H1 (cell line): ENCODE results near the gene POLA1. TPM values are rescaled to one million over a fixed set of nuclear protein-coding genes. Genes with fewer than 3 reads are reported as not detected.

ENCODE experiments used
- BCL11A ChIP-seq, 2 experiments: IDR thresholded peaks; one replicate each; pipeline ENCODE4 v1.6.1; 2011; ENCODE audit warnings: low read depth in 2 of 2, low read length in 2 of 2, mild to moderate bottlenecking in 2 of 2
- EP300 ChIP-seq, 2 experiments: IDR thresholded peaks; 1 replicate in 1 of 2; 2 replicates in 1 of 2; pipeline ENCODE4 v1.6.1; 2011 to 2012; ENCODE audit warnings: low read depth in 2 of 2, low read length in 2 of 2, mild to moderate bottlenecking in 2 of 2, borderline replicate concordance in 1 of 2, inconsistent platforms in 1 of 2, moderate library complexity in 1 of 2
- KDM1A ChIP-seq: fragments of 200-600, 300-600 bp; sonication (generic); IDR thresholded peaks from 2 replicates; pipeline ENCODE4 v1.7.1; 2016; ENCODE audit warnings: mild to moderate bottlenecking, low read length, borderline replicate concordance
- KDM4A ChIP-seq: IDR thresholded peaks from one replicate; pipeline ENCODE4 v1.7.1; 2012; ENCODE audit warnings: low read depth, mild to moderate bottlenecking, moderate library complexity, low read length, inconsistent platforms; ENCODE audit not compliant: severe bottlenecking
- KDM5A ChIP-seq: fragments of 200-600 bp; IDR thresholded peaks from 2 replicates; pipeline ENCODE4 v1.7.1; 2012; ENCODE audit warnings: mild to moderate bottlenecking, low read length, inconsistent platforms, mixed read lengths
- POLR2AphosphoS5 ChIP-seq: IDR thresholded peaks from 2 replicates; pipeline ENCODE4 v1.6.1; 2011; ENCODE audit warnings: low read depth, low read length
- SIX5 ChIP-seq: IDR thresholded peaks from 2 replicates; pipeline ENCODE4 v1.6.1; 2011; ENCODE audit warnings: mild to moderate bottlenecking, low read depth, low read length
- polyA plus RNA-seq, 7 experiments: library from polyadenylated mRNA; depleted of rRNA in 3 of 7; stranded (reverse) in 5 of 7; unstranded in 2 of 7; fragments of >200 nt in 5 of 7; fragments of 200-250 nt in 2 of 7; gene quantifications; 1 replicate in 5 of 7; 2 replicates in 1 of 7; 4 replicates in 1 of 7; pipeline versions ENCODE4 v1.2.1 to v1.2.3, GENCODE V29; 2011 to 2013; ENCODE audit warnings: missing spikeins in 2 of 7, mixed read lengths in 2 of 7
- total RNA-seq: library from RNA; stranded (reverse); fragmentation: NEBNext Ultra II Directional; extraction: Animal tissue kit (Norgen Biotek cat#: 25700); gene quantifications from 2 replicates; pipeline ENCODE4 v1.2.1, GENCODE V29; 2021
- TF ChIP-seq, protein P1 (sequence below): fragments of 300-600 bp; sonication (generic); IDR thresholded peaks from 2 replicates; pipeline ENCODE4 v1.7.1; 2012; ENCODE audit warnings: low read length, moderate library complexity, mild to moderate bottlenecking, inconsistent platforms; ENCODE audit not compliant: insufficient replicate concordance

Gene POLA1
- total and polyA plus RNA-seq, 2 of the 8 experiments (the other 6 are each of a cell fraction or from before 2014, with no cell fraction given) = 5.6 to 34.9 TPM

DNA sequence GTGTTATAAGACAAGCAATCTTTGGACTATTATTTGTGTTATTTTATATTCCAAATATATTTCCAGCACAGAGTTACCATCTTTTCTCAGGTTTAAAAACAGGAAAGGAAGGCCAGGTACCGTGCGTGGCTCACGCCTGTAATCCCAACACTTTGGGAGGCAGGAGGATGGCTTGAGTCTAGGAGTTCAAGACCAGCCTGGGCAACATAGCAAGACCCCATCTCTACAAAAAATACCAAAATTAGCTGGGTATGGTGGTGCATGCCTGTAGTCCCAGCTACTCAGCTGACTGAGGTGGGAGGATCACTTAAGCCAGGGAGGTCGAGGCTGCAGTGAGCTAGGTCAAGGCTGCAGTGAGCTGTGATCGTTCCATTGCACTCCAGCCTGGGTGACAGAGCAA lies 140.0 kb downstream of the POLA1 start (continued):
- TF ChIP-seq, protein P1, sequence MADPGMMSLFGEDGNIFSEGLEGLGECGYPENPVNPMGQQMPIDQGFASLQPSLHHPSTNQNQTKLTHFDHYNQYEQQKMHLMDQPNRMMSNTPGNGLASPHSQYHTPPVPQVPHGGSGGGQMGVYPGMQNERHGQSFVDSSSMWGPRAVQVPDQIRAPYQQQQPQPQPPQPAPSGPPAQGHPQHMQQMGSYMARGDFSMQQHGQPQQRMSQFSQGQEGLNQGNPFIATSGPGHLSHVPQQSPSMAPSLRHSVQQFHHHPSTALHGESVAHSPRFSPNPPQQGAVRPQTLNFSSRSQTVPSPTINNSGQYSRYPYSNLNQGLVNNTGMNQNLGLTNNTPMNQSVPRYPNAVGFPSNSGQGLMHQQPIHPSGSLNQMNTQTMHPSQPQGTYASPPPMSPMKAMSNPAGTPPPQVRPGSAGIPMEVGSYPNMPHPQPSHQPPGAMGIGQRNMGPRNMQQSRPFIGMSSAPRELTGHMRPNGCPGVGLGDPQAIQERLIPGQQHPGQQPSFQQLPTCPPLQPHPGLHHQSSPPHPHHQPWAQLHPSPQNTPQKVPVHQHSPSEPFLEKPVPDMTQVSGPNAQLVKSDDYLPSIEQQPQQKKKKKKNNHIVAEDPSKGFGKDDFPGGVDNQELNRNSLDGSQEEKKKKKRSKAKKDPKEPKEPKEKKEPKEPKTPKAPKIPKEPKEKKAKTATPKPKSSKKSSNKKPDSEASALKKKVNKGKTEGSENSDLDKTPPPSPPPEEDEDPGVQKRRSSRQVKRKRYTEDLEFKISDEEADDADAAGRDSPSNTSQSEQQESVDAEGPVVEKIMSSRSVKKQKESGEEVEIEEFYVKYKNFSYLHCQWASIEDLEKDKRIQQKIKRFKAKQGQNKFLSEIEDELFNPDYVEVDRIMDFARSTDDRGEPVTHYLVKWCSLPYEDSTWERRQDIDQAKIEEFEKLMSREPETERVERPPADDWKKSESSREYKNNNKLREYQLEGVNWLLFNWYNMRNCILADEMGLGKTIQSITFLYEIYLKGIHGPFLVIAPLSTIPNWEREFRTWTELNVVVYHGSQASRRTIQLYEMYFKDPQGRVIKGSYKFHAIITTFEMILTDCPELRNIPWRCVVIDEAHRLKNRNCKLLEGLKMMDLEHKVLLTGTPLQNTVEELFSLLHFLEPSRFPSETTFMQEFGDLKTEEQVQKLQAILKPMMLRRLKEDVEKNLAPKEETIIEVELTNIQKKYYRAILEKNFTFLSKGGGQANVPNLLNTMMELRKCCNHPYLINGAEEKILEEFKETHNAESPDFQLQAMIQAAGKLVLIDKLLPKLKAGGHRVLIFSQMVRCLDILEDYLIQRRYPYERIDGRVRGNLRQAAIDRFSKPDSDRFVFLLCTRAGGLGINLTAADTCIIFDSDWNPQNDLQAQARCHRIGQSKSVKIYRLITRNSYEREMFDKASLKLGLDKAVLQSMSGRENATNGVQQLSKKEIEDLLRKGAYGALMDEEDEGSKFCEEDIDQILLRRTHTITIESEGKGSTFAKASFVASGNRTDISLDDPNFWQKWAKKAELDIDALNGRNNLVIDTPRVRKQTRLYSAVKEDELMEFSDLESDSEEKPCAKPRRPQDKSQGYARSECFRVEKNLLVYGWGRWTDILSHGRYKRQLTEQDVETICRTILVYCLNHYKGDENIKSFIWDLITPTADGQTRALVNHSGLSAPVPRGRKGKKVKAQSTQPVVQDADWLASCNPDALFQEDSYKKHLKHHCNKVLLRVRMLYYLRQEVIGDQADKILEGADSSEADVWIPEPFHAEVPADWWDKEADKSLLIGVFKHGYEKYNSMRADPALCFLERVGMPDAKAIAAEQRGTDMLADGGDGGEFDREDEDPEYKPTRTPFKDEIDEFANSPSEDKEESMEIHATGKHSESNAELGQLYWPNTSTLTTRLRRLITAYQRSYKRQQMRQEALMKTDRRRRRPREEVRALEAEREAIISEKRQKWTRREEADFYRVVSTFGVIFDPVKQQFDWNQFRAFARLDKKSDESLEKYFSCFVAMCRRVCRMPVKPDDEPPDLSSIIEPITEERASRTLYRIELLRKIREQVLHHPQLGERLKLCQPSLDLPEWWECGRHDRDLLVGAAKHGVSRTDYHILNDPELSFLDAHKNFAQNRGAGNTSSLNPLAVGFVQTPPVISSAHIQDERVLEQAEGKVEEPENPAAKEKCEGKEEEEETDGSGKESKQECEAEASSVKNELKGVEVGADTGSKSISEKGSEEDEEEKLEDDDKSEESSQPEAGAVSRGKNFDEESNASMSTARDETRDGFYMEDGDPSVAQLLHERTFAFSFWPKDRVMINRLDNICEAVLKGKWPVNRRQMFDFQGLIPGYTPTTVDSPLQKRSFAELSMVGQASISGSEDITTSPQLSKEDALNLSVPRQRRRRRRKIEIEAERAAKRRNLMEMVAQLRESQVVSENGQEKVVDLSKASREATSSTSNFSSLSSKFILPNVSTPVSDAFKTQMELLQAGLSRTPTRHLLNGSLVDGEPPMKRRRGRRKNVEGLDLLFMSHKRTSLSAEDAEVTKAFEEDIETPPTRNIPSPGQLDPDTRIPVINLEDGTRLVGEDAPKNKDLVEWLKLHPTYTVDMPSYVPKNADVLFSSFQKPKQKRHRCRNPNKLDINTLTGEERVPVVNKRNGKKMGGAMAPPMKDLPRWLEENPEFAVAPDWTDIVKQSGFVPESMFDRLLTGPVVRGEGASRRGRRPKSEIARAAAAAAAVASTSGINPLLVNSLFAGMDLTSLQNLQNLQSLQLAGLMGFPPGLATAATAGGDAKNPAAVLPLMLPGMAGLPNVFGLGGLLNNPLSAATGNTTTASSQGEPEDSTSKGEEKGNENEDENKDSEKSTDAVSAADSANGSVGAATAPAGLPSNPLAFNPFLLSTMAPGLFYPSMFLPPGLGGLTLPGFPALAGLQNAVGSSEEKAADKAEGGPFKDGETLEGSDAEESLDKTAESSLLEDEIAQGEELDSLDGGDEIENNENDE = no peak
- no peak for TF ChIP-seq EP300 (IDR thresholded peaks at IDR 0.05; ENCODE audit: borderline replicate concordance in 1 of 2, low read depth in 2 of 2, low read length in 2 of 2)
- no peak for TF ChIP-seq BCL11A (IDR thresholded peaks at IDR 0.05; ENCODE audit: low read depth in 2 of 2, low read length in 2 of 2)
- TF ChIP-seq POLR2AphosphoS5 = no peak
- TF ChIP-seq KDM5A = no peak
- TF ChIP-seq KDM1A = no peak
- TF ChIP-seq KDM4A = no peak
- TF ChIP-seq SIX5 = no peak
